Measurements from ENCODE around the gene RAD18. TPM values are rescaled to one million over a fixed set of nuclear protein-coding genes. Genes with fewer than 3 reads are reported as not detected.
A peak's percentile ranks its signal among the peaks of the same experiment; 100 is the strongest.

The RAD18 gene
- total RNA-seq, 8 experiments from 2014 or later: 3.7 to 21.6 (median 7.0) TPM

- in situ Hi-C loops (cut with MboI; ENCODE audit: low pct_unique_long_range_greater_than_20kb in 2 of 9, low sequenced_read_pairs in 9 of 9, unreplicated experiment in 9 of 9): no loop called here
- no peak overlapping the region for H3K27ac ChIP-seq
- H3K4me3 ChIP-seq: no peak overlapping the region
- peaks cover 0 to 7% of the 10 kb centered on the region in 2 donors for H3K4me1 ChIP-seq (replicated peaks in 1 of 2)
- ATAC-seq (replicated peaks in 6 of 8): peak in 3 of 8 experiments; percentile 73 to 95 (median 74)
Observed at GRCh38 chr3:8885536-8886316, 77.5 kb downstream of the RAD18 start.

- Histone ChIP-seq H3K4me3 (no peak overlapping the region), H3K27ac (no peak overlapping the region), H3K4me1 (replicated peaks in 1 of 2) (peaks cover 0 to 7% of the 10 kb centered on the region in 2 donors)
- 70 to 100% (median 100%) methylated on average over 1 of the region's 1 CpG; no CpG with 5 or more reads in 2 of the 10 experiments for WGBS, 10 experiments
- in situ Hi-C loops (cut with MboI; ENCODE audit: low pct_unique_long_range_greater_than_20kb in 2 of 9, low sequenced_read_pairs in 9 of 9, unreplicated experiment in 9 of 9): no loop called here
- peak in 1 of 8 experiments; percentile 8 for ATAC-seq (replicated peaks in 6 of 8)
Observed at GRCh38 chr3:8884630-8885290, 78.5 kb downstream of the RAD18 start.

GRCh38 chr3:8882642-8883041, 80.6 kb downstream of the RAD18 start:
- H3K27ac ChIP-seq: no peak overlapping the region
- peaks cover 0 to 7% of the 10 kb centered on the region in 2 donors for H3K4me1 ChIP-seq (replicated peaks in 1 of 2)
- no peak for ATAC-seq (replicated peaks in 6 of 8)
- WGBS, 10 experiments: 79 to 100% (median 100%) methylated on average over 1 to 3 of the region's 3 CpGs; no CpG with 5 or more reads in 1 of the 10 experiments
- H3K4me3 ChIP-seq: no peak overlapping the region
- in situ Hi-C loops (cut with MboI; ENCODE audit: low pct_unique_long_range_greater_than_20kb in 2 of 9, low sequenced_read_pairs in 9 of 9, unreplicated experiment in 9 of 9): no loop called here

- no peak overlapping the region for H3K4me3 ChIP-seq
- 39 to 78% (median 47%) methylated on average over 2 to 3 of the region's 3 CpGs; no CpG with 5 or more reads in 7 of the 10 experiments for WGBS, 10 experiments
- ATAC-seq (replicated peaks in 6 of 8): peak in 5 of 8 experiments; percentile 33 to 81 (median 77)
- H3K27ac ChIP-seq: no peak overlapping the region
- in situ Hi-C loops (cut with MboI; ENCODE audit: low pct_unique_long_range_greater_than_20kb in 2 of 9, low sequenced_read_pairs in 9 of 9, unreplicated experiment in 9 of 9): no loop called here
- peaks cover 0 to 7% of the 10 kb centered on the region in 2 donors for H3K4me1 ChIP-seq (replicated peaks in 1 of 2)
Observed at GRCh38 chr3:8882171-8882593, 81.1 kb downstream of the RAD18 start.

GRCh38 chr3:8879347-8879944, 83.8 kb downstream of the RAD18 start:
- Histone ChIP-seq H3K4me1 (replicated peaks in 1 of 2) (peaks cover 0 to 7% of the 10 kb centered on the region in 2 donors), H3K4me3 (no peak overlapping the region), H3K27ac (no peak overlapping the region)
- in situ Hi-C loops (cut with MboI; ENCODE audit: low pct_unique_long_range_greater_than_20kb in 2 of 9, low sequenced_read_pairs in 9 of 9, unreplicated experiment in 9 of 9): no loop called here
- WGBS, 10 experiments: 89 to 100% (median 100%) methylated on average over 1 to 5 of the region's 5 CpGs; no CpG with 5 or more reads in 1 of the 10 experiments
- ATAC-seq (replicated peaks in 6 of 8): no peak

- Histone ChIP-seq H3K4me3 (no peak overlapping the region), H3K4me1 (replicated peaks in 1 of 2) (no peaks in the 10 kb centered on the region), H3K27ac (no peak overlapping the region)
- ATAC-seq (replicated peaks in 6 of 8): no peak
- in situ Hi-C loops (cut with MboI; ENCODE audit: low pct_unique_long_range_greater_than_20kb in 2 of 9, low sequenced_read_pairs in 9 of 9, unreplicated experiment in 9 of 9): no loop called here
Observed at GRCh38 chr3:8875836-8876235, 87.4 kb downstream of the RAD18 start.

GRCh38 chr3:8873740-8874139, 89.5 kb downstream of the RAD18 start:
- no peak for ATAC-seq (replicated peaks in 6 of 8)
- Histone ChIP-seq H3K4me1 (replicated peaks in 1 of 2) (peaks cover 0 to 4% of the 10 kb centered on the region in 2 donors), H3K4me3 (no peak overlapping the region), H3K27ac (no peak overlapping the region)
- in situ Hi-C loops (cut with MboI; ENCODE audit: low pct_unique_long_range_greater_than_20kb in 2 of 9, low sequenced_read_pairs in 9 of 9, unreplicated experiment in 9 of 9): no loop called here
- WGBS, 10 experiments: 71 to 100% (median 94%) methylated on average over 1 to 4 of the region's 5 CpGs

- H3K4me1 ChIP-seq (replicated peaks in 1 of 2): peaks cover 0 to 4% of the 10 kb centered on the region in 2 donors
- no peak for ATAC-seq (replicated peaks in 6 of 8)
- in situ Hi-C loops (cut with MboI; ENCODE audit: low pct_unique_long_range_greater_than_20kb in 2 of 9, low sequenced_read_pairs in 9 of 9, unreplicated experiment in 9 of 9): no loop called here
- no peak overlapping the region for H3K4me3 ChIP-seq
- H3K27ac ChIP-seq: no peak overlapping the region
- 60 to 100% (median 85%) methylated on average over 1 of the region's 1 CpG; no CpG with 5 or more reads in 2 of the 10 experiments for WGBS, 10 experiments
Observed at GRCh38 chr3:8872261-8872660, 91.0 kb downstream of the RAD18 start.

- 90 to 100% (median 100%) methylated on average over 1 to 3 of the region's 3 CpGs; no CpG with 5 or more reads in 1 of the 10 experiments for WGBS, 10 experiments
- in situ Hi-C loops (cut with MboI; ENCODE audit: low pct_unique_long_range_greater_than_20kb in 2 of 9, low sequenced_read_pairs in 9 of 9, unreplicated experiment in 9 of 9): no loop called here
- ATAC-seq (replicated peaks in 6 of 8): no peak
- Histone ChIP-seq H3K4me3 (no peak overlapping the region), H3K27ac (no peak overlapping the region), H3K4me1 (replicated peaks in 1 of 2) (peaks cover 0 to 4% of the 10 kb centered on the region in 2 donors)
Observed at GRCh38 chr3:8871306-8871705, 92.0 kb downstream of the RAD18 start.

- WGBS, 10 experiments: 80 to 100% (median 92%) methylated on average over 1 to 7 of the region's 7 CpGs; no CpG with 5 or more reads in 2 of the 10 experiments
Observed at GRCh38 chr3:8870134-8870533, 93.1 kb downstream of the RAD18 start.

GRCh38 chr3:8869613-8870012, 93.7 kb downstream of the RAD18 start:
- ATAC-seq (replicated peaks in 6 of 8): peak in 7 of 8 experiments; percentile 24 to 73 (median 43)
- H3K4me1 ChIP-seq (replicated peaks in 1 of 2): peaks cover 0 to 4% of the 10 kb centered on the region in 2 donors
- 0 to 94% (median 50%) methylated on average over 1 to 2 of the region's 2 CpGs; no CpG with 5 or more reads in 2 of the 10 experiments for WGBS, 10 experiments
- H3K27ac ChIP-seq: no peak overlapping the region
- no peak overlapping the region for H3K4me3 ChIP-seq
- in situ Hi-C loops (cut with MboI; ENCODE audit: low pct_unique_long_range_greater_than_20kb in 2 of 9, low sequenced_read_pairs in 9 of 9, unreplicated experiment in 9 of 9): no loop called here

More at GRCh38 chr3:8870134-8870533, 93.1 kb downstream of the RAD18 start:
- Histone ChIP-seq H3K27ac (no peak overlapping the region), H3K4me1 (replicated peaks in 1 of 2) (peaks cover 0 to 4% of the 10 kb centered on the region in 2 donors), H3K4me3 (no peak overlapping the region)
- in situ Hi-C loops (cut with MboI; ENCODE audit: low pct_unique_long_range_greater_than_20kb in 2 of 9, low sequenced_read_pairs in 9 of 9, unreplicated experiment in 9 of 9): no loop called here
- ATAC-seq (replicated peaks in 6 of 8): no peak

- Histone ChIP-seq H3K4me3 (no peak overlapping the region), H3K27ac (no peak overlapping the region), H3K4me1 (replicated peaks in 1 of 2) (peaks cover 0 to 4% of the 10 kb centered on the region in 2 donors)
- in situ Hi-C loops (cut with MboI; ENCODE audit: low pct_unique_long_range_greater_than_20kb in 2 of 9, low sequenced_read_pairs in 9 of 9, unreplicated experiment in 9 of 9): no loop called here
- peak in 1 of 8 experiments; percentile 17 for ATAC-seq (replicated peaks in 6 of 8)
- WGBS, 10 experiments: 10 to 100% (median 28%) methylated on average over 1 to 3 of the region's 3 CpGs; no CpG with 5 or more reads in 2 of the 10 experiments
Observed at GRCh38 chr3:8868996-8869395, 94.3 kb downstream of the RAD18 start.

GRCh38 chr3:8867646-8868045, 95.6 kb downstream of the RAD18 start:
- H3K4me1 ChIP-seq (replicated peaks in 1 of 2): peaks cover 0 to 4% of the 10 kb centered on the region in 2 donors
- WGBS, 10 experiments: 74 to 100% (median 95%) methylated on average over 1 to 3 of the region's 3 CpGs; no CpG with 5 or more reads in 6 of the 10 experiments
- no peak overlapping the region for H3K4me3 ChIP-seq
- no peak for ATAC-seq (replicated peaks in 6 of 8)
- no peak overlapping the region for H3K27ac ChIP-seq
- in situ Hi-C loops (cut with MboI; ENCODE audit: low pct_unique_long_range_greater_than_20kb in 2 of 9, low sequenced_read_pairs in 9 of 9, unreplicated experiment in 9 of 9): no loop called here
